ENCODE results near the gene COX17.

The COX17 gene

DNA sequence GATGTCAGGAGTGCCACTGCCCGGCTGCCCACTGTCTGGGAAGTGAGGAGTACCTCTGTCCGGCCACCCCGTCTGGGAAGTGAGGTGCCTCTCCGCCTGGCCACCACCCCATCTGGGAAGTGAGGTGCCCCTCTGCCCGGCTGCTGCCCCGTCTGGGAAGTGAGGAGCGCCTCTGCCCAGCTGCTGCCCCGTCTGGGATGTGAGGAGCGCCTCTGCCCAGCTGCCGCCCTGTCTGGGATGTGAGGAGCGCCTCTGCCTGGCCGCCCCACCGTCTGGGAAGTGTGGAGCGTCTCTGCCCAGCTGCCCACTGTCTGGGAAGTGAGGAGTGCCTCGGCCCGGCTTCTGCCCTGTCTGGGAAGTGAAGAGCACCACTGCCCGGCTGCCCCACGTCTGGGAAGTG lies 3.3 kb downstream of the COX17 start:
- Histone ChIP-seq H3K9me3 (ENCODE audit: insufficient read depth, low read depth, low read length) (no peaks in the 10 kb centered on the region), H3K4me1 (ENCODE audit: insufficient read depth, low read length) (peaks cover 11% of the 10 kb centered on the region), H3K27me3 (ENCODE audit: insufficient read depth, low read length) (no peaks in the 10 kb centered on the region), H3K27ac (ENCODE audit: low read depth, low read length) (no peak overlapping the region), H3K9ac (ENCODE audit: low read depth, low read length) (no peak overlapping the region), H3K4me3 (ENCODE audit: low read length) (no peak overlapping the region), H3K36me3 (ENCODE audit: insufficient read depth, low read length) (peaks cover 62% of the 10 kb centered on the region)
- 90% methylated on average over 18 of the region's 18 CpGs for WGBS

DNA sequence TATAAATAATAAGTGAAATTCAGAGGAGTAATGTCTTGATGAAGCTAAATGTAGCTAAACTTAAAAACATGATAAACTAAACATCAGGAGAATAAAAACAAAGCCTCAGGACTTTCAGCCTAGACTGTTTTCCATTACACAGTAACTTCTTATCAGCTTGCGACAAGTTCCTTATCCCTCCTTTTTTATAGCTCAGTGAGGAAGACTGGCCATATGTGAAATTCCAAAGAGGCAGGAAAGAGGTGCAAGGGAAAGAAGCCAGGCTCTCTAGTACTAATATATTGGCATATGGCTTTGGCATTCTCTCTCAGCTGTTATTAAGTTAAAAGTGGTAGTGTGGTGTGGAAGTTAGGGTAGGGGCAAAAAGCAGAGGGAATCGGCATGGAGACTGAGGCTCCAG lies 4.4 kb downstream of the COX17 start:
- WGBS = 95% methylated on average over 2 of the region's 2 CpGs

GRCh38 chr3:119669906-119670570 lies 7.2 kb downstream of the COX17 start:
- Histone ChIP-seq H3K9me3 (ENCODE audit: insufficient read depth, low read depth, low read length) (no peaks in the 10 kb centered on the region), H3K9ac (ENCODE audit: low read depth, low read length) (no peak overlapping the region), H3K27ac (ENCODE audit: low read depth, low read length) (no peak overlapping the region), H3K4me3 (ENCODE audit: low read length) (no peak overlapping the region), H3K27me3 (ENCODE audit: insufficient read depth, low read length) (no peaks in the 10 kb centered on the region), H3K4me1 (ENCODE audit: insufficient read depth, low read length) (no peaks in the 10 kb centered on the region), H3K36me3 (ENCODE audit: insufficient read depth, low read length) (peaks cover 72% of the 10 kb centered on the region)
- WGBS = 95% methylated on average over 4 of the region's 5 CpGs

More for the DNA sequence above, 4.4 kb downstream of the COX17 start:
- Histone ChIP-seq H3K4me1 (ENCODE audit: insufficient read depth, low read length) (peaks cover 10% of the 10 kb centered on the region), H3K9ac (ENCODE audit: low read depth, low read length) (no peak overlapping the region), H3K4me3 (ENCODE audit: low read length) (no peak overlapping the region), H3K36me3 (ENCODE audit: insufficient read depth, low read length) (peaks cover 73% of the 10 kb centered on the region), H3K9me3 (ENCODE audit: insufficient read depth, low read depth, low read length) (no peaks in the 10 kb centered on the region), H3K27me3 (ENCODE audit: insufficient read depth, low read length) (no peaks in the 10 kb centered on the region), H3K27ac (ENCODE audit: low read depth, low read length) (no peak overlapping the region)

DNA sequence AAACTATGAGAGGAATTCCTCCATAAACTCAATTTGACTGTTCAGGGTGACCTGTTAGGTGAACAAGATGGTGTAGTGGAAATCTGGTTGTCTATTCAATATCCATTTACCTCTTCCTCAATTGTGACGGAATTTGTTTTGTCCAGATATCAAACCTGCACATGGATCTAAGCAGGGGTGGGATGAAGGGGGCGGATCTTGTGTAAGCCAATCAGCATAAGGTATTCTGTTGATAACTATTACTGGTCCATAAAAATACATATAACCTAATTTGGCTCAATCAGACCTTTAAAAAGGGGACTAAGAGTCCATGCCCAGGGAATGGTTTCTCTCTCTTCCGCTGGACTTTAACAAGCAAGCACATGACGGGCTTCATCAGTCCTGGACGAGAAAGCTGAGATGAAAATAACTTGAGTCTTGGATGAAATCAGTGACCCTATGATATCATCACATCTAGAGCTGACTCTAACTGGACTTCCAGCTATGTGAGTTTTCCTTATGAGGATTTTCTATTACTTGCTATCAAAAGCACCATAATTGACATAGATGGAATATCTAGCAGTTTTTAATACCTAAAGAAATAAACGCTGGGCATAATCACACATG lies 11.1 kb downstream of the COX17 start:
- H3K4me3 ChIP-seq (ENCODE audit: low read length) = no peak overlapping the region
- WGBS = 67% methylated on average over 3 of the region's 6 CpGs
- H3K9me3 ChIP-seq (ENCODE audit: insufficient read depth, low read depth, low read length) = no peaks in the 10 kb centered on the region
- H3K4me1 ChIP-seq (ENCODE audit: insufficient read depth, low read length) = no peaks in the 10 kb centered on the region
- no peaks in the 10 kb centered on the region for H3K27me3 ChIP-seq (ENCODE audit: insufficient read depth, low read length)
- no peak overlapping the region for H3K9ac ChIP-seq (ENCODE audit: low read depth, low read length)
- no peak overlapping the region for H3K27ac ChIP-seq (ENCODE audit: low read depth, low read length)
- H3K36me3 ChIP-seq (ENCODE audit: insufficient read depth, low read length) = peaks cover 33% of the 10 kb centered on the region

- Histone ChIP-seq H3K9me3 (ENCODE audit: insufficient read depth, low read depth, low read length) (no peaks in the 10 kb centered on the region), H3K27me3 (ENCODE audit: insufficient read depth, low read length) (no peaks in the 10 kb centered on the region), H3K4me1 (ENCODE audit: insufficient read depth, low read length) (no peaks in the 10 kb centered on the region), H3K36me3 (ENCODE audit: insufficient read depth, low read length) (peaks cover 23% of the 10 kb centered on the region), H3K27ac (ENCODE audit: low read depth, low read length) (no peak overlapping the region), H3K4me3 (ENCODE audit: low read length) (no peak overlapping the region), H3K9ac (ENCODE audit: low read depth, low read length) (no peak overlapping the region)
- 95% methylated on average over 4 of the region's 4 CpGs for WGBS
Observed at GRCh38 chr3:119664850-119665379, 12.3 kb downstream of the COX17 start.

GRCh38 chr3:119664370-119664769 lies 12.8 kb downstream of the COX17 start:
- no peak overlapping the region for H3K4me3 ChIP-seq (ENCODE audit: low read length)
- WGBS = 87% methylated on average over 4 of the region's 4 CpGs
- H3K4me1 ChIP-seq (ENCODE audit: insufficient read depth, low read length) = no peaks in the 10 kb centered on the region
- H3K9ac ChIP-seq (ENCODE audit: low read depth, low read length) = no peak overlapping the region
- no peaks in the 10 kb centered on the region for H3K27me3 ChIP-seq (ENCODE audit: insufficient read depth, low read length)
- no peak overlapping the region for H3K27ac ChIP-seq (ENCODE audit: low read depth, low read length)
- H3K9me3 ChIP-seq (ENCODE audit: insufficient read depth, low read depth, low read length) = no peaks in the 10 kb centered on the region
- H3K36me3 ChIP-seq (ENCODE audit: insufficient read depth, low read length) = peaks cover 17% of the 10 kb centered on the region

DNA sequence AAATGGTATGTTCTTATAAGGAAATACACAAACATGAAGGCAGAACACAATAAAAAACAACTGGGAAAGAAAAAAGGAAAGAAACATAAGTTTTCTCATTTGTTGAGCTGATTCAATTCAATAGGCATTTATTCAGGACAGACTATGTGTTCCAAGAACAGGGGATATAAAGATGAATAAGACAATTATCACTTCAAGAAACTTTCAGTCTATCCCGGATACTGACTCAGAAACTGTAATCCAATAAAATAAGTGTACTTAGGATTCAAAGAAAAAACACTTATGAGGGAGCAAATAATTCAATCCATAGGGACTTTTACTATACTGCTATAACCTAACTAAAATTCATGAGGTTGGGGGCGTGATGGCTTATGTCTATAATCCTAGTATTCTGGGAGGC lies 13.3 kb downstream of the COX17 start:
- Histone ChIP-seq H3K27ac (ENCODE audit: low read depth, low read length) (no peak overlapping the region), H3K4me3 (ENCODE audit: low read length) (no peak overlapping the region), H3K4me1 (ENCODE audit: insufficient read depth, low read length) (no peaks in the 10 kb centered on the region), H3K9ac (ENCODE audit: low read depth, low read length) (no peak overlapping the region), H3K36me3 (ENCODE audit: insufficient read depth, low read length) (peaks cover 12% of the 10 kb centered on the region), H3K9me3 (ENCODE audit: insufficient read depth, low read depth, low read length) (no peaks in the 10 kb centered on the region), H3K27me3 (ENCODE audit: insufficient read depth, low read length) (no peaks in the 10 kb centered on the region)
- WGBS = no CpG with 5 or more reads among the region's 2 CpGs

DNA sequence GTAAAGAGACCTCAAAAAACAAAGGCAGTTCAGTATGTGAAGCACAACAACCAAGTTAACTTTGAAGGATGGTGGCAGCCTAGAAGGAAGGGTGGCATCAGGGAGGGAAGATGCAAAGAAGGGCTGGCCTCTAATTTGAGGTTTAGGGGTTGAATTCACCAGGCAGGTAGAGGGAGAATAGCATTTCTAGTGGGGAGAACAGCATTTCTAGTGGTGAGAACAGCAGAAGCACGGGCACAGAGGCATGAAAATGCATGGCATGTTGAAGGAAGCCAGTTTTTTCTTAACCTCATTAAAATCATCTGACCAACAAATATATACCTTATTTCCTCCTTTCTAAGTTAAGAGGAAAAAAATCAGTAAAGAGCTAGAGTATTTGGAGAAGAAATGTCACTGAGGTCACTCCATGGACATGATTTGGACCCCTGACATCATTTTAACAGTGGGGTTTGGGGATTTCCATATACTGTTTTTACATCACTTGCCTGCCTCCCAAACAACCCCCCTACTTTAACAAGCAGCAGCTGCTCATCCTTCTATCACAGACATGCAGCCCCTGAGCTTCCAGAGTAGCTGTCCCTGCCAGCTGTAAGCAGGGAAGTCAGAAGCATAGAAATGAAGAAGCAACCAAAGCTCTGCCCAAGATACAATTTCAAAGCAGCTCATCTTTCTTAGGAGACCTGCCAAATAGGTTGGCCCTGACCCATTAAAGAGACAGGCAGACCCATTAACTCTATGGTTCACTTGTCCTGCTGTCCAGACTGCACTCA lies 14.4 kb downstream of the COX17 start:
- Histone ChIP-seq H3K9ac (ENCODE audit: low read depth, low read length) (no peak overlapping the region), H3K4me3 (ENCODE audit: low read length) (no peak overlapping the region), H3K27me3 (ENCODE audit: insufficient read depth, low read length) (no peaks in the 10 kb centered on the region), H3K27ac (ENCODE audit: low read depth, low read length) (no peak overlapping the region), H3K36me3 (ENCODE audit: insufficient read depth, low read length) (0 out of 2 replicates have a peak, but pooled peaks cover 2% of the 10 kb centered on the region), H3K4me1 (ENCODE audit: insufficient read depth, low read length) (no peaks in the 10 kb centered on the region), H3K9me3 (ENCODE audit: insufficient read depth, low read depth, low read length) (no peaks in the 10 kb centered on the region)
- WGBS = 63% methylated on average over 1 of the region's 1 CpG

- H3K4me1 ChIP-seq (ENCODE audit: insufficient read depth, low read length) = no peaks in the 10 kb centered on the region
- WGBS = 89% methylated on average over 7 of the region's 9 CpGs
- H3K27me3 ChIP-seq (ENCODE audit: insufficient read depth, low read length) = no peaks in the 10 kb centered on the region
- H3K27ac ChIP-seq (ENCODE audit: low read depth, low read length) = no peak within 1 kb of the TSS
- H3K9me3 ChIP-seq (ENCODE audit: insufficient read depth, low read depth, low read length) = no peaks in the 10 kb centered on the region
- H3K36me3 ChIP-seq (ENCODE audit: insufficient read depth, low read length) = no peaks in the 10 kb centered on the region
- no peak within 1 kb of the TSS for H3K9ac ChIP-seq (ENCODE audit: low read depth, low read length)
- H3K4me3 ChIP-seq (ENCODE audit: low read length) = no peak within 1 kb of the TSS
Observed at GRCh38 chr3:119660474-119661440, 16.4 kb downstream of the COX17 start, which contains the start of gene POPDC2. Gene POPDC2 (minus strand): TSS chr3:119660589. CDS start chr3:119660423, 166 bp downstream.

DNA sequence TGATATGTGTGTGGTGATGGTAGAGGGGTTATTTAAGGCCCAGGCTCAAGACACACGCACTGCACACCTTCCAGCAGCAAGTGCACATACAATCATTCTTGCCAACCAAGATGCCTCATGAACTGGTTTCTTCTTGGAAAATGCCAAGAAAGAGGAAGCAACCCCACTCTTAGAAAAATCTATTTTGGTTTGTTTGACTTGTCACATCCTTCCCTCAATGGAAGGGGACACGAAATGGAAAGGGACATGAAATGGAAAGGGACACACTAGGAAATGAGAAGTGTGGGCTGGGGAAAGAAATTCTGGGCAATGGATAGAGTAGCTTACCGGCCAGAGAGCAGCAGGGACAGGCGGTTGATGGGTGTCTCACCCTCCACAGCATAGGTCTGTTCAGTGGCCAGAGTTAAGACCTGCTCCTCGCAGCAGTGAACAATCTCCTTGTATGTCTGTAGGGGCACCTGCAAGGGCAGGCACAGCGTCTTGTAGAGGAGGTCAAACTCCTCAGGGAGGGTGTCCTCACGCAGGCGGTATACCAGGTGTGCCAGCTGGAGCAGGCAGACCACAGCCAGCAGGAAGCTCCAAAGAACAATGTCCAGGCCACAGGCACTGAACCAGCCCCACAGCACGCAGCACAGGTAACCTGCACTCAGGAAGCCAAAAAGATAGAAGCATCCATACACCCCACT lies 17.5 kb downstream of the COX17 start:
- Histone ChIP-seq H3K4me1 (ENCODE audit: insufficient read depth, low read length) (no peaks in the 10 kb centered on the region), H3K36me3 (ENCODE audit: insufficient read depth, low read length) (no peaks in the 10 kb centered on the region), H3K9me3 (ENCODE audit: insufficient read depth, low read depth, low read length) (no peaks in the 10 kb centered on the region), H3K27ac (ENCODE audit: low read depth, low read length) (no peak overlapping the region), H3K27me3 (ENCODE audit: insufficient read depth, low read length) (no peaks in the 10 kb centered on the region), H3K4me3 (ENCODE audit: low read length) (no peak overlapping the region), H3K9ac (ENCODE audit: low read depth, low read length) (no peak overlapping the region)
- WGBS = 84% methylated on average over 9 of the region's 9 CpGs

All from HUES64 (cell line).